ENCODE results near the gene UBE4A. TPM values are rescaled to one million over a fixed set of nuclear protein-coding genes. Genes with fewer than 3 reads are reported as not detected.

UBE4A gene
- total and polyA plus RNA-seq, 12 donors = 16.1 to 52.8 (median 35.6) TPM

DNA sequence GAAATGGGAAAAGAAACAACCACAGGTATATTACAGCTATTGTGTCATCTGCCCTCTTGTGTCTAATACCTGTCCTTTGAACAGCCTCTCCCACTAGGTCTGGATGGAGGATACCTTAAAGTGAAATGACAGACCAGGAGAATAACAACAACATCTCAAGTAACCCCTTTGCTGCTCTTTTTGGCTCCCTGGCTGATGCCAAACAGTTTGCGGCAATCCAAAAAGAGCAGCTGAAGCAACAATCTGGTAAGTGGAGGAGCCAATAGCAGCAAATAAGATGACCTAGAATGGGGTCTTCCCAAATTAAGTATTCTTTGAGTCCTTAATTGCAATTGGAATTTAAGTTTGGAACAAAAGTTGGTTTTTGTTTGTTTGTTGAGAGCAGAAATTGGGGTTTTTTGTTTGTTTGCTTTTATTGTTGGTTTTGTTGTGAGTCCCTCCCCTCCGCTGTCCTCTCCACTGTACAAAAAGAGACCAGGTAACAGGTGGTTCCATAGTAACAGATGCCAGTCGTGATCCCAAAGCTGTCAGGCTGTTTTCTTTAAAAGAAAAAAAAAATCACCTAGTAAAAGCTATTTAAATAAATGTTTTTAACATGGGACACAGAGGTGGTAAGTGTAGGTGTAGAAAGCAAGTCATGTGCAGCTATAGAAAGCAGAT lies 5.7 kb downstream of the UBE4A start:
- no peak overlapping the region for H3K27ac ChIP-seq
- no peaks in the 10 kb centered on the region for H3K9me3 ChIP-seq (replicated peaks in 1 of 3)
- intact Hi-C loops (cut with DNase I) = no loop called here
- H3K4me1 ChIP-seq (replicated peaks in 1 of 2) = peaks cover 3 to 10% of the 10 kb centered on the region in 2 donors
- TF ChIP-seq CTCF (IDR thresholded peaks at IDR 0.05) (no peak), POLR2A (IDR thresholded peaks at IDR 0.05) (no peak)
- H3K36me3 ChIP-seq (replicated peaks in 1 of 2) = peaks cover 0 to 55% of the 10 kb centered on the region in 2 donors
- 87 to 92% (median 90%) methylated on average over 3 of the region's 3 CpGs for WGBS, 4 donors
- no peak for DNase-seq
- no peaks in the 10 kb centered on the region for H3K27me3 ChIP-seq
- H3K4me3 ChIP-seq = no peak overlapping the region

DNA sequence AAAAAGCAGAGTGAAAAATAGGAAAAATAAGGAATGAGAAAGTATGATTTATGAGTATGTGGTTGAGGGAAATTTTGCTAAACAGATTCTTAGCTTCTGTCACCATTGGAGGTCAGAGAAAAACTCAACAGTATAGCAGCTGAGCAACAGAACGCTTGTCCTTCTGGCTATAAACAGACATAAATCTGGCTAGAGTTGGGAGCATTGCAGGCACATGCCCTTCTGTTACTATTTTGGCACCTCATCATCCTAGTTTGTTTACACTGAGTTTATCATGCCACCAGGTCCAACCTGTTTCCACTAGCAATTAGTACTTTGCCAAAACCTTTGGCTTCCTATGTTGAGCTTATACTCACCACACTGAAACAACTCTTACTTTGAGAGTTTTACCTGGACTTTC lies 6.9 kb downstream of the UBE4A start:
- no peak for DNase-seq
- no peaks in the 10 kb centered on the region for H3K27me3 ChIP-seq
- H3K36me3 ChIP-seq (replicated peaks in 1 of 2) = peaks cover 0 to 67% of the 10 kb centered on the region in 2 donors
- 72 to 100% (median 89%) methylated on average over 1 of the region's 1 CpG for WGBS, 4 donors
- no peak overlapping the region for H3K4me3 ChIP-seq
- TF ChIP-seq POLR2A (IDR thresholded peaks at IDR 0.05) = no peak
- no peak for TF ChIP-seq CTCF (IDR thresholded peaks at IDR 0.05)
- no peaks in the 10 kb centered on the region for H3K9me3 ChIP-seq (replicated peaks in 1 of 3)
- intact Hi-C loops (cut with DNase I) = no loop called here
- no peak overlapping the region for H3K27ac ChIP-seq
- H3K4me1 ChIP-seq (replicated peaks in 1 of 2) = no peaks in the 10 kb centered on the region

GRCh38 chr11:118370774-118371173 lies 11.4 kb downstream of the UBE4A start:
- no peaks in the 10 kb centered on the region for H3K27me3 ChIP-seq
- H3K36me3 ChIP-seq (replicated peaks in 1 of 2) = peaks cover 0 to 98% of the 10 kb centered on the region in 2 donors
- DNase-seq = no peak
- H3K4me1 ChIP-seq (replicated peaks in 1 of 2) = no peaks in the 10 kb centered on the region
- no peak overlapping the region for H3K4me3 ChIP-seq
- TF ChIP-seq CTCF (IDR thresholded peaks at IDR 0.05) (no peak), POLR2A (IDR thresholded peaks at IDR 0.05) (no peak)
- intact Hi-C loops (cut with DNase I) = no loop called here
- H3K27ac ChIP-seq = no peak overlapping the region
- WGBS, 4 donors = 91 to 98% (median 94%) methylated on average over 4 of the region's 4 CpGs
- H3K9me3 ChIP-seq (replicated peaks in 1 of 3) = no peaks in the 10 kb centered on the region

GRCh38 chr11:118373263-118373662 lies 13.9 kb downstream of the UBE4A start:
- H3K36me3 ChIP-seq (replicated peaks in 1 of 2) = peaks cover 0 to 93% of the 10 kb centered on the region in 2 donors
- H3K4me3 ChIP-seq = no peak overlapping the region
- H3K9me3 ChIP-seq (replicated peaks in 1 of 3) = no peaks in the 10 kb centered on the region
- no peaks in the 10 kb centered on the region for H3K4me1 ChIP-seq (replicated peaks in 1 of 2)
- no peak for DNase-seq
- 93 to 97% (median 94%) methylated on average over 2 of the region's 2 CpGs for WGBS, 4 donors
- intact Hi-C loops (cut with DNase I) = no loop called here
- no peak for TF ChIP-seq CTCF (IDR thresholded peaks at IDR 0.05)
- no peak for TF ChIP-seq POLR2A (IDR thresholded peaks at IDR 0.05)
- H3K27ac ChIP-seq = no peak overlapping the region
- H3K27me3 ChIP-seq = no peaks in the 10 kb centered on the region

Data from adrenal gland (tissue), 12 donors.